GM19193 (cell line): ENCODE data around the gene CST7.

Experiments used
- POLR2A ChIP-seq: IDR thresholded peaks from 4 replicates; pipeline ENCODE4 v1.6.1; 2011; ENCODE audit not compliant: insufficient read depth, insufficient read length; ENCODE audit errors: extremely low read depth

Gene CST7

GRCh38 chr20:24948939-24949679, at the start of gene CST7:
TSS of gene CST7 (plus strand) at chr20:24949269. CDS start at chr20:24949506, 237 bp downstream.
- no peak for TF ChIP-seq POLR2A

- TF ChIP-seq POLR2A: no peak
Observed at GRCh38 chr20:24906806-24907205, 42.3 kb upstream of the CST7 start.

GRCh38 chr20:24908642-24909041, 40.4 kb upstream of the CST7 start:
- no peak for TF ChIP-seq POLR2A

GRCh38 chr20:24909086-24909780, 39.8 kb upstream of the CST7 start:
- TF ChIP-seq POLR2A: no peak

GRCh38 chr20:24909861-24910260, 39.2 kb upstream of the CST7 start:
- TF ChIP-seq POLR2A: no peak

- TF ChIP-seq POLR2A: no peak
Observed at GRCh38 chr20:24910461-24910860, 38.6 kb upstream of the CST7 start.

- TF ChIP-seq POLR2A: no peak
Observed at GRCh38 chr20:24911461-24911860, 37.6 kb upstream of the CST7 start.

- no peak for TF ChIP-seq POLR2A
Observed at GRCh38 chr20:24912397-24913075, 36.5 kb upstream of the CST7 start.

GRCh38 chr20:24913076-24913628, 35.9 kb upstream of the CST7 start:
- TF ChIP-seq POLR2A: no peak

GRCh38 chr20:24914388-24915241, 34.5 kb upstream of the CST7 start:
- TF ChIP-seq POLR2A: no peak

GRCh38 chr20:24915440-24915839, 33.6 kb upstream of the CST7 start:
- no peak for TF ChIP-seq POLR2A

- TF ChIP-seq POLR2A: no peak
Observed at GRCh38 chr20:24915892-24916291, 33.2 kb upstream of the CST7 start.

GRCh38 chr20:24916412-24916811, 32.7 kb upstream of the CST7 start:
- TF ChIP-seq POLR2A: no peak

- no peak for TF ChIP-seq POLR2A
Observed at GRCh38 chr20:24917056-24917455, 32.0 kb upstream of the CST7 start.
